IMR-90 (cell line): ENCODE data around the gene PRUNE2. TPM values are rescaled to one million over a fixed set of nuclear protein-coding genes. Genes with fewer than 3 reads are reported as not detected.

ENCODE experiments used
- ATAC-seq: fragments of 200-7000 bp; cut with Tn5 transposase; 2 replicates; pipeline ENCODE4 v1.9.1; 2020; ENCODE audit warnings: low read depth, mild to moderate bottlenecking, moderate library complexity
- BruUV-seq: library from RNA; stranded (reverse); fragments of 400-500 nt; replicated peaks from 2 replicates; lab custom pipeline; 2021; lab: Mats Ljungman, UMichigan
- CTCF ChIA-PET: fragments of 300-600 bp; formaldehyde crosslinking; extraction: SDS; loops from one replicate; lab custom pipeline; 2021; ENCODE audit warnings: antibody characterized with exemption; lab: Yijun Ruan, JAX
- POLR2A ChIA-PET: fragments of 300-600 bp; sonication (Branson Sonifier 250); formaldehyde crosslinking; loops from one replicate; lab custom pipeline; 2022; ENCODE audit warnings: antibody characterized with exemption; ENCODE audit not compliant: unreplicated experiment; lab: Charles Lee
- DNase-seq: peaks from one replicate; pipeline ENCODE4 v3.0.0; 2013
- H2AFZ ChIP-seq: replicated peaks from 2 replicates; pipeline ENCODE3; 2013; ENCODE audit warnings: low read length, mild to moderate bottlenecking; ENCODE audit not compliant: poor library complexity
- H2AK5ac ChIP-seq: 2 replicates; pipeline ENCODE4 v1.6.1; 2013; ENCODE audit warnings: low read depth, low read length, inconsistent platforms
- H2AK9ac ChIP-seq: replicated peaks from 2 replicates; pipeline ENCODE3; 2013; ENCODE audit warnings: mild to moderate bottlenecking, low read depth, low read length, moderate library complexity; ENCODE audit not compliant: poor library complexity
- H2BK120ac ChIP-seq: 2 replicates; pipeline ENCODE4 v1.6.1; 2013; ENCODE audit warnings: low read depth, low read length, inconsistent platforms
- H2BK15ac ChIP-seq: 3 replicates; pipeline ENCODE4 v1.6.1; 2013; ENCODE audit warnings: low read depth, low read length, inconsistent platforms
- H2BK20ac ChIP-seq: 2 replicates; pipeline ENCODE4 v1.6.1; 2013; ENCODE audit warnings: low read depth, mild to moderate bottlenecking, inconsistent platforms, low read length, moderate library complexity
- H2BK5ac ChIP-seq: 2 replicates; pipeline ENCODE4 v1.6.1; 2013; ENCODE audit warnings: mild to moderate bottlenecking, low read depth, low read length, inconsistent platforms; ENCODE audit not compliant: poor library complexity, severe bottlenecking
- H3K14ac ChIP-seq: replicated peaks from 2 replicates; pipeline ENCODE4 v1.6.1; 2013; ENCODE audit warnings: low read depth, low read length, inconsistent platforms
- H3K18ac ChIP-seq: 2 replicates; pipeline ENCODE4 v1.6.1; 2013; ENCODE audit warnings: low read depth, low read length, control low read depth
- H3K23ac ChIP-seq: 2 replicates; pipeline ENCODE4 v1.6.1; 2013; ENCODE audit warnings: low read depth, low read length, inconsistent platforms
- H3K27ac ChIP-seq: 2 replicates; pipeline ENCODE4 v1.5.1; 2013; ENCODE audit warnings: mild to moderate bottlenecking, control low read depth, low read length; ENCODE audit not compliant: insufficient read depth
- H3K27me3 ChIP-seq: 2 replicates; pipeline ENCODE4 v1.6.1; 2013; ENCODE audit warnings: low read length; ENCODE audit not compliant: control insufficient read depth, insufficient read depth
- H3K36me3 ChIP-seq: 2 replicates; pipeline ENCODE4 v1.6.1; 2013; ENCODE audit warnings: low read length, mixed read lengths; ENCODE audit not compliant: control insufficient read depth, insufficient read depth
- H3K4ac ChIP-seq: 2 replicates; pipeline ENCODE4 v1.6.1; 2013; ENCODE audit warnings: low read depth, low read length, inconsistent platforms
- H3K4me1 ChIP-seq: 2 replicates; pipeline ENCODE4 v1.6.1; 2013; ENCODE audit warnings: low read length, mixed read lengths; ENCODE audit not compliant: control insufficient read depth, insufficient read depth
- H3K4me2 ChIP-seq: 2 replicates; pipeline ENCODE4 v1.6.1; 2013; ENCODE audit warnings: low read depth, mild to moderate bottlenecking, control low read depth, low read length, moderate library complexity
- H3K4me3 ChIP-seq: 2 replicates; pipeline ENCODE4 v1.5.1; 2013; ENCODE audit warnings: low read depth, mild to moderate bottlenecking, control low read depth, low read length, moderate library complexity; ENCODE audit not compliant: insufficient read depth
- H3K56ac ChIP-seq: 2 replicates; pipeline ENCODE4 v1.6.1; 2013; ENCODE audit warnings: low read length, inconsistent platforms; ENCODE audit not compliant: insufficient read depth; ENCODE audit errors: extremely low read depth
- H3K79me1 ChIP-seq, 2 experiments: 2 replicates each; pipeline ENCODE4 v1.6.1; 2013; ENCODE audit warnings: low read length in 2 of 2, inconsistent platforms in 1 of 2, low read depth in 1 of 2
- H3K9ac ChIP-seq: 2 replicates; pipeline ENCODE4 v1.6.1; 2013; ENCODE audit warnings: low read depth, low read length, control low read depth
- H3K9me1 ChIP-seq: 2 replicates; pipeline ENCODE4 v1.6.1; 2013; ENCODE audit warnings: low read length, inconsistent platforms; ENCODE audit not compliant: insufficient read depth
- H3K9me3 ChIP-seq: 2 replicates; pipeline ENCODE4 v1.6.1; 2013; ENCODE audit warnings: low read length; ENCODE audit not compliant: control insufficient read depth, insufficient read depth
- H4K20me1 ChIP-seq: 2 replicates; pipeline ENCODE4 v1.6.1; 2013; ENCODE audit warnings: low read length, inconsistent platforms; ENCODE audit not compliant: insufficient read depth
- H4K5ac ChIP-seq: 2 replicates; pipeline ENCODE4 v1.6.1; 2013; ENCODE audit warnings: mild to moderate bottlenecking, low read depth, low read length, control low read depth
- H4K8ac ChIP-seq, 2 experiments: 2 replicates each; pipeline ENCODE4 v1.6.1; 2013; ENCODE audit warnings: low read depth in 2 of 2, low read length in 2 of 2, control low read depth in 1 of 2, inconsistent platforms in 1 of 2
- H4K91ac ChIP-seq: 2 replicates; pipeline ENCODE4 v1.6.1; 2013; ENCODE audit warnings: low read depth, low read length, inconsistent platforms; ENCODE audit not compliant: insufficient read depth
- CHD1 ChIP-seq: IDR thresholded peaks from 2 replicates; pipeline ENCODE4 v1.6.1; 2012; ENCODE audit warnings: low read depth, low read length, improper control_type of control experiment
- CTCF ChIP-seq: conservative IDR thresholded peaks from 2 replicates; pipeline ENCODE4 v1.5.1; 2012; ENCODE audit warnings: mild to moderate bottlenecking, low read depth, low read length, improper control_type of control experiment
- FOS ChIP-seq: fragments of 150-350 bp; IDR thresholded peaks from 2 replicates; pipeline ENCODE4 v1.6.1; 2016; ENCODE audit warnings: low read depth, low read length
- MAZ ChIP-seq: IDR thresholded peaks from 2 replicates; pipeline ENCODE4 v1.6.1; 2012; ENCODE audit warnings: low read depth, mild to moderate bottlenecking, low read length, improper control_type of control experiment, moderate library complexity, borderline replicate concordance
- MXI1 ChIP-seq: IDR thresholded peaks from 2 replicates; pipeline ENCODE4 v1.6.1; 2012; ENCODE audit warnings: low read depth, mild to moderate bottlenecking, low read length, moderate library complexity, borderline replicate concordance
- NFE2L2 ChIP-seq: fragments of 150-350 bp; IDR thresholded peaks from 2 replicates; pipeline ENCODE4 v1.6.1; 2016; ENCODE audit warnings: low read depth, mild to moderate bottlenecking, low read length
- RAD21 ChIP-seq: IDR thresholded peaks from 2 replicates; pipeline ENCODE4 v1.6.1; 2012; ENCODE audit warnings: low read length, improper control_type of control experiment
- RCOR1 ChIP-seq: IDR thresholded peaks from 2 replicates; pipeline ENCODE4 v1.6.1; 2012; ENCODE audit warnings: mild to moderate bottlenecking, low read length, improper control_type of control experiment; ENCODE audit not compliant: insufficient replicate concordance
- RFX5 ChIP-seq: IDR thresholded peaks from 2 replicates; pipeline ENCODE4 v1.8.0; 2012; ENCODE audit warnings: low read depth, mild to moderate bottlenecking, low read length, moderate library complexity
- SMC3 ChIP-seq: fragments of 150-350 bp; IDR thresholded peaks from 2 replicates; pipeline ENCODE4 v1.6.1; 2016; ENCODE audit warnings: low read depth, mild to moderate bottlenecking, antibody characterized with exemption, low read length, moderate library complexity
- WGBS, 2 experiments: methylation state at CpG; one replicate each; pipeline versions ENCODE4 v1.1.5 to v1.1.7; 2013; ENCODE audit warnings: missing lambda C conversion rate in 2 of 2; ENCODE audit not compliant: insufficient read length in 1 of 2; ENCODE audit errors: extremely low coverage in 2 of 2; 5-methylcytosine and 5-hydroxymethylcytosine counted together
- dilution Hi-C: fragments of 300-500 bp; cut with HindIII; formaldehyde crosslinking; loops from one replicate; pipeline ENCODE4 v1.14.3; 2018; ENCODE audit warnings: low sequenced_read_pairs; ENCODE audit not compliant: unreplicated experiment
- in situ Hi-C: fragments of 300-500 bp; cut with MboI; formaldehyde crosslinking; loops from 3 replicates; pipeline ENCODE4 v1.14.3; 2019; ENCODE audit warnings: low sequenced_read_pairs, inconsistent platforms, mixed read lengths
- intact Hi-C: fragments of 100-400 bp; cut with micrococcal nuclease; formaldehyde crosslinking; loops from 2 replicates; pipeline ENCODE4 v1.10.0; 2022
- polyA plus RNA-seq, 3 experiments: library from polyadenylated mRNA; depleted of rRNA; stranded (reverse); fragments of >200 nt; gene quantifications; 2 replicates each; pipeline ENCODE4 v1.2.3, GENCODE V29; 2012; ENCODE audit warnings: low replicate concordance in 1 of 3
- total RNA-seq: library from RNA; depleted of rRNA; stranded (reverse); fragments of >200 nt; gene quantifications from 2 replicates; pipeline ENCODE4 v1.2.3, GENCODE V29; 2012
- TF ChIP-seq, protein P1 (sequence below): fragments of 150-350 bp; IDR thresholded peaks from 2 replicates; pipeline ENCODE4 v1.6.1; 2017; ENCODE audit warnings: mild to moderate bottlenecking, antibody characterized with exemption, low read length, low read depth

PRUNE2 gene
- total and polyA plus RNA-seq, 2 of the 4 experiments (the other 2 are of a cell fraction): 0.70 to 1.6 TPM

DNA sequence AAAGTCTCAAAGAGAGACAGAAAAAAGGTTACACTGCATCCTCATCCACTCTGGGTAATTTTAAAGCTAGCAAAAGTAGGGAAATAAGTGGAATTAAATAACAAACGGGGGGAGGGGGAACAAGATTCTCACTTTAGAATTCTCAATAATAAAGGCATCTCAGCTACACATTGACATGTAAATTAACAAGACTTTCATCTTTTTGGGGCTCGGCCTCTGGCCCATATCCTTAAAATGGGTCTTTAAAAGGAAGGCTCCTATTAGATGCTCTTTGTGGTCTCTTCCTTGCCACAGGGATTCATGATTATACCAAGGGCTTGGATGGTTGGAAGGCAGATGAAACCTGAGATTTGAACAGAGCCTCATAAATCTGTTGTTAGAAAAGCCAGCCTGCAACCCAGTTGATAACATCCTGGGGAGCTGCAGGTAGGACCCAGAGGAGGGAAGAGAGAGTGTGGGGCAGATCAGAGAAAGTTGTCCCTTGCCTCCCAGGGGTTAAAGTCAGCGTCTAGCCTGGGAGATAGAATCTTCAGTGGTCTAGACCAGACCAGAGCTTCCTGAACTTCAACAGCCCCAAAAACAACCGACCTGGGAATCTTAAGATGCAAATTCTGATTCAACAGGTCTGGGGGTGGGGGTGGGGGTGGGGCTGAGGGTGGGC lies 311.0 kb downstream of the PRUNE2 start:
- Histone ChIP-seq H4K8ac (no peak overlapping the region), H2AFZ (no peak overlapping the region), H2BK5ac (no peak overlapping the region), H3K56ac (no peak overlapping the region), H2AK5ac (no peak overlapping the region), H2AK9ac (no peak overlapping the region), H3K9me3 (no peaks in the 10 kb centered on the region), H2BK120ac (no peak overlapping the region), H3K4me2 (no peak overlapping the region), H3K27me3 (peaks cover 3% of the 10 kb centered on the region; the same call in 1 of the 2 replicates), H3K9ac (no peak overlapping the region), H2BK20ac (no peak overlapping the region), H3K4me1 (no peaks in the 10 kb centered on the region), H3K14ac (no peak overlapping the region), H3K4ac (no peak overlapping the region), H3K9me1 (no peaks in the 10 kb centered on the region), H4K91ac (no peak overlapping the region), H3K4me3 (no peak overlapping the region), H3K36me3 (no peaks in the 10 kb centered on the region), H4K5ac (no peak overlapping the region), H3K23ac (no peak overlapping the region), H3K18ac (no peak overlapping the region), H4K20me1 (no peaks in the 10 kb centered on the region), H3K27ac (no peak overlapping the region), H2BK15ac (no peak overlapping the region), H3K79me1 (no peaks in the 10 kb centered on the region)
- DNase-seq: no peak
- TF ChIP-seq RCOR1: no peak
- no peak for TF ChIP-seq SMC3
- TF ChIP-seq, protein P1, sequence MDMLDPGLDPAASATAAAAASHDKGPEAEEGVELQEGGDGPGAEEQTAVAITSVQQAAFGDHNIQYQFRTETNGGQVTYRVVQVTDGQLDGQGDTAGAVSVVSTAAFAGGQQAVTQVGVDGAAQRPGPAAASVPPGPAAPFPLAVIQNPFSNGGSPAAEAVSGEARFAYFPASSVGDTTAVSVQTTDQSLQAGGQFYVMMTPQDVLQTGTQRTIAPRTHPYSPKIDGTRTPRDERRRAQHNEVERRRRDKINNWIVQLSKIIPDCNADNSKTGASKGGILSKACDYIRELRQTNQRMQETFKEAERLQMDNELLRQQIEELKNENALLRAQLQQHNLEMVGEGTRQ: no peak
- TF ChIP-seq NFE2L2: no peak
- TF ChIP-seq RAD21: no peak
- no peak for TF ChIP-seq RFX5
- no peak for TF ChIP-seq CHD1
- TF ChIP-seq CTCF: no peak
- TF ChIP-seq MXI1: no peak
- TF ChIP-seq FOS: no peak
- TF ChIP-seq MAZ: no peak
- POLR2A ChIA-PET: no interaction called here
- no peak for ATAC-seq
- no TSS peak for BruUV-seq
- in situ Hi-C loops: no loop called here
- no CpG with 5 or more reads among the region's 4 CpGs for WGBS, 2 experiments
- dilution Hi-C loops: no loop called here
- intact Hi-C loops: no loop called here
- CTCF ChIA-PET: no interaction called here
